ENCODE measurements around the gene PTPRN2. TPM values are rescaled to one million over a fixed set of nuclear protein-coding genes. Genes with fewer than 3 reads are reported as not detected.

Gene PTPRN2
- polyA plus RNA-seq, 4 donors: 7.2 to 9.2 (median 7.5) TPM

GRCh38 chr7:157560710-157561522 lies 1026.7 kb downstream of the PTPRN2 start:
- DNase-seq (ENCODE audit: low read depth in 4 of 4, low spot score in 3 of 4): no peak

DNA sequence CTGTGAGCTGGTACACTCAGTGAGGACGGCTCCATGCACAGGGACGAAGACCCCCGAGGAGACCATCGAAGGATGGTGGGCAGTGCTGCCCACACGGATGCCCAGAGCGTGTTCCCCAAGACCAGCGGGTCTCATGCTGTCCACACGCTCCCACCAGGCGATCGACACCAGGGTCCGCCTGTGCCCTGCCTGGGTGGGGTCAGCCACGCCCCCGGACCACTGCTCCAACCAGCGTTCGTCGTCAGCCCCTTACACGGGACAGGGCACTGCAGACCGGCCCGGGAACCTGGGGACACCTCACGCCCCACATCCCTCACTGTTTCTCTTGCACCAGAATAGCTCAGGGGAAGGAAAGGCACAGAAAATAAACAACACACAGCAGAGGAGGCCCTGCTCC lies 1027.4 kb downstream of the PTPRN2 start:
- DNase-seq (ENCODE audit: low read depth in 4 of 4, low spot score in 3 of 4): no peak

- no peak for DNase-seq (ENCODE audit: low read depth in 4 of 4, low spot score in 3 of 4)
Measured at GRCh38 chr7:157559596-157560257, 1027.9 kb downstream of the PTPRN2 start.

GRCh38 chr7:157558875-157559595 lies 1028.6 kb downstream of the PTPRN2 start:
- no peak for DNase-seq (ENCODE audit: low read depth in 4 of 4, low spot score in 3 of 4)

GRCh38 chr7:157558516-157558874 lies 1029.1 kb downstream of the PTPRN2 start:
- no peak for DNase-seq (ENCODE audit: low read depth in 4 of 4, low spot score in 3 of 4)

GRCh38 chr7:157558061-157558460 lies 1029.6 kb downstream of the PTPRN2 start:
- no peak for DNase-seq (ENCODE audit: low read depth in 4 of 4, low spot score in 3 of 4)

DNA sequence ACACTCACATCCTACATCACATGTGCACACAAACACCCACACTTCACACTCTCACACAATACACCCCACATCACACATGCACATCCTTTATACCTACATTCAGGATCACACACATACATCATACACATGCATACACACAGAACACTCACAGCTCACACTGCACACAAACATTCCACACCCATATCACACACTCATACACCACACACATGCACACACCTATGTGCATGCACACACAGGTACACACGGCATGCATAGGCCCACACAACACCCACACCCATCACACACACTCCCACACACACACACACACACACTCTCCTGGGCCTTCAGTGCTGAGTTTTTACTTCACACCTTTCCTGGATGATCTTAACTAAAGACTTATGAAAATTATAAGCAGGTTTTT lies 1030.4 kb downstream of the PTPRN2 start:
- DNase-seq (ENCODE audit: low read depth in 4 of 4, low spot score in 3 of 4): no peak

DNA sequence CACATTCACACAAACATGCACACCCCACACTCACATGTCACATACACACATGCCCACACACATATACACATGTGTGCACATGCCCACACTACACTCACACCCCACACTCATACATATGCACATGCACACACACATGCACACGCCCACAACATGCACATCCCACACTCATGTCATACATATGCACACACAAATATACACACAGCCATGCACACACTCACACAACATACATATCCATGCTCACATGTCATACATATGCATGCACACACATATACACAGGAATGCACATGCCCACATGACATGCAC lies 1031.0 kb downstream of the PTPRN2 start:
- DNase-seq (ENCODE audit: low read depth in 4 of 4, low spot score in 3 of 4): no peak

DNA sequence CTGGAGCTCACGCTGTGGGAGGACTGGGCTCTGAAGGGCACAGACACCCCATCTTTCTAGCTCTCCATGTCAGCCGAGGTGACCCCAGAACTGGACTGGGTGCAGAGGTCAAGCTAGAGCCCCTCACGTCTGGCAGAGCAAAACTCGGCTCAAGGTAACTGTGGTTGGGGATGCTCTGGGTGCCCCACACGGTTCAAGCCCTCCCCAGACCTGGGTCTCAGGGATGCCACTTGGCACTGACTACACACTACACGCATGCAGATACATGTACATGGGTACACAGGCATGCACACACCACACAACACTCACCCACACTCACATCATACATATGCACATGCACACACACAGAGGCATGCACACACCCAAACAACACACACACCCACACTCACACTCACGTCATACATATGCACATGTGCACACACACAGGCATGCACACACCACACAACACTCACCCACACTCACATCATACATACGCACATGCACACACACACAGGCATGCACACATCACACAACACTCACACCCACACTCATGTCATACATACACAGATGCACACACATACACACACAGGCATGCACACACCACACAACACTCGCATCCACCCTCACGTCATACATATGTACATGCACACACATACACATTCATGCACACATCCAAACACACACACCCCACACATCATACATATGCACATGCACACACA lies 1031.5 kb downstream of the PTPRN2 start:
- DNase-seq (ENCODE audit: low read depth in 4 of 4, low spot score in 3 of 4): no peak

DNA sequence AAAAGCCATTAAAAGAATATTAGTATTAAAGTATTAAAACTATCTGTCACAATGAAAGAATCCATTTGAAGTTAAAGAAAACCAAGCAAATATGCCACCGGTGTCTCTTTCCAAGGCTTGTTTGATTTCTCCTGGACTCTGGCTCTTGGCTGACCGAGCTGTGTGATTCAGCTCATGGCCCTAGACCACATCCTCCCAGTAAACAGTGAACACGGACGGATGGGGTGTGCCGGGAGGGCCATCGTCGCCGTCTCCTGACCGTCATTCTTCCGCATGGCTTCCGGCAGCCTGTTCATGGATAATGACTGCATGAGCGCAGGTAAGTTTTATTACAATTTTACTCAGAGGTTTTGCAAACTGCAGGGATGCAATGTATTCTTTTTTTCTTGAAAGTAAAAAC lies 1032.3 kb downstream of the PTPRN2 start:
- no peak for DNase-seq (ENCODE audit: low read depth in 4 of 4, low spot score in 3 of 4)

DNA sequence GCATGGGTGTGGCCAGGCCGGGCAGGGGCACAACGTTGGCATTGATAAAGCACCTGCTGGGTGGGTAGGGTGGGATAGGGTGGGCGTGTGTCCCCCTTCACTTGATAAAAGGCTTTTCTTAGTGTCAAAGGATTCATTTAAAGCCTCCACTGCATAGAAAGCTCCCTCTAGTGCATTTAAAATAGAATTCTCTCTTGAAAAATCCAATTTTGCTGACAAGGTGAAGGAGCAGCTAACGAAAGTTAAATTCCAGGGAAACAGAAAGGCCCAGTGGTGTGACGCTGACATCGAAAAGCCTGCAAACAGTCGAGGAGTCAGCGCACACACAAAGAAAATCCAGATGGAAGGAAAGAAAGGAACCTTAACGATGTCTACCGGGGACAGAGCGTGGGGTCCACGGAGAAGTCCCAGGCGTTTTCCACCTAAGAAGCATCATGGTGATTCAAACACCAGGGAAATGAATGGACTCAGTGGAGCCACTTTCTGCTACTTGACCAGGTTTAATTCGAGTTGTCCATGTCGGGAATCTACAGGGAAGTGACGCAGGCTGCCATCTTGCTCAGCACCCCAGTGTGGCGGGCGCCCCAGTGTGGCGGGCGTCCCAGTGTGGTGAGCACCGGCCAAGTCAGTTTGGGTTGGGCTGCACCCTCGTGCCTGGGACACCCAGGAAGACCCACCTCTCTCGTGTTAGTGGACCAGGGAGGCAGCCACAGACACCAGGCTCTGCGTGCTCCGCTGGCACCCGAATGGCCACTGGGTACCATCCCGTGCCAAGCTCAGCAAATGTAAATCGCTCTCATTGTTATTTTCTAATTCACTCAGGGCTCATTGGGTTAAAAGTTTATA lies 1033.0 kb downstream of the PTPRN2 start:
- DNase-seq (ENCODE audit: low read depth in 4 of 4, low spot score in 3 of 4): no peak

- DNase-seq (ENCODE audit: low read depth in 4 of 4, low spot score in 3 of 4): no peak
Measured at GRCh38 chr7:157553256-157553655, 1034.4 kb downstream of the PTPRN2 start.

DNA sequence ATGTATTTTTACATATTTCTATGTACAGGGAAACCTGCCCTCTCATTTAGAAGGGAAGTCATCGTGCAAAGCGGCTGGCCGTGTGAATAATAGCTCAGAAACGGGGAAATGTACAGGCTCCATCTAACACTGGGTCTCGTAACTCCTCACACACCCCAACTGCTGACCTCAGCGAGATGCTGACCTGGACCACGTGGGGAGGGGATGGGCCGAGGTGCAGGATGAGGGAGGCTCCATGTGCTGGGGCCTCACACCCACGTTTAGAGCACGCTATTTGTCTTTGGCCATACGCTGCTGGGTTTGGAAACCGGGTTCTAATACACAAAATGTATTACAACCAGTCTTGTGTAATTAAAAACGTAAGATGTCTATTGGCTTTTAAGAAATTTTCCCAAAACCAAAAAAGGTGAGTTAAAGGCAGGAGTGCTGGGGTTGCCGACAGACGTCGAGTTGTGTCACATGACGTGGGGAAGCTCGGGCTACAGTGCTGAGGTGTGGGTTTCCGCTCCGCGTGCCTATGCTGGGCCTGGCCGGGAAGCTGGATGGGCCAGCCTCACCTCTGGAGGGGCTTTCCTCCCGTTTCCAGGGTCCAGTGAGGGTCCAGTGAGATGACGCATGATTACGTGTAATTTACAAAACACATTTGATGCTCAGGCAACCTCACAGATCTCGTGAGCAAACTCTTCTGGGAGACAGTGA lies 1035.2 kb downstream of the PTPRN2 start:
- no peak for DNase-seq (ENCODE audit: low read depth in 4 of 4, low spot score in 3 of 4)

DNA sequence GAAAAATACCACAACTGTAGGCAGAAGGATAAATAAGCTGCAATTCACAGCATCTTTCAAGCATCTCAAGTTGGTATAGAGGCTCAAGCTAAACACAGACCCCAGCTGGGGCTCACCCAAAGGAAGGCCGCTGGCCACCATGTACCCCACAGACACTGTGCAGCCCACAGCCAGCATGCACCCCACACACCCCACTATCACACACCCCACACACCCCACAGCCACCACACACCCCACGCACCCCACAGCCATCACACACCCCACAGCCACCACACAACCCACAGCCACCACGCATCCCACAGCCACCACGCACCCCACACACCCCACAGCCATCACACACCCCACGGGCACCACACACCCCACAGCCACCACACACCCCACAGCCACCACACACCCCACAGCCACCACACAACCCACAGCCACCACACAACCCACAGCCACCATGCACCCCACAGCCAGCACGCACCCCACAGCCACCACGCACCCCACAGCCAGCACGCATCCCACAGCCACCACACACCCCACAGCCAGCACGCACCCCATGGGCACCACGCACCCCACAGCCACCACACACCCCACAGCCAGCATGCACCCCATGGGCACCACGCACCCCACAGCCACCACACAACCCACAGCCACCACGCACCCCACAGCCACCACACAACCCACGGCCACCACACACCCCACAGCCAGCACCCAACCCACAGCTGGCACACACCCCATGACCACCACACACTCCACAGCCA lies 1036.1 kb downstream of the PTPRN2 start:
- DNase-seq (ENCODE audit: low read depth in 4 of 4, low spot score in 3 of 4): no peak

DNA sequence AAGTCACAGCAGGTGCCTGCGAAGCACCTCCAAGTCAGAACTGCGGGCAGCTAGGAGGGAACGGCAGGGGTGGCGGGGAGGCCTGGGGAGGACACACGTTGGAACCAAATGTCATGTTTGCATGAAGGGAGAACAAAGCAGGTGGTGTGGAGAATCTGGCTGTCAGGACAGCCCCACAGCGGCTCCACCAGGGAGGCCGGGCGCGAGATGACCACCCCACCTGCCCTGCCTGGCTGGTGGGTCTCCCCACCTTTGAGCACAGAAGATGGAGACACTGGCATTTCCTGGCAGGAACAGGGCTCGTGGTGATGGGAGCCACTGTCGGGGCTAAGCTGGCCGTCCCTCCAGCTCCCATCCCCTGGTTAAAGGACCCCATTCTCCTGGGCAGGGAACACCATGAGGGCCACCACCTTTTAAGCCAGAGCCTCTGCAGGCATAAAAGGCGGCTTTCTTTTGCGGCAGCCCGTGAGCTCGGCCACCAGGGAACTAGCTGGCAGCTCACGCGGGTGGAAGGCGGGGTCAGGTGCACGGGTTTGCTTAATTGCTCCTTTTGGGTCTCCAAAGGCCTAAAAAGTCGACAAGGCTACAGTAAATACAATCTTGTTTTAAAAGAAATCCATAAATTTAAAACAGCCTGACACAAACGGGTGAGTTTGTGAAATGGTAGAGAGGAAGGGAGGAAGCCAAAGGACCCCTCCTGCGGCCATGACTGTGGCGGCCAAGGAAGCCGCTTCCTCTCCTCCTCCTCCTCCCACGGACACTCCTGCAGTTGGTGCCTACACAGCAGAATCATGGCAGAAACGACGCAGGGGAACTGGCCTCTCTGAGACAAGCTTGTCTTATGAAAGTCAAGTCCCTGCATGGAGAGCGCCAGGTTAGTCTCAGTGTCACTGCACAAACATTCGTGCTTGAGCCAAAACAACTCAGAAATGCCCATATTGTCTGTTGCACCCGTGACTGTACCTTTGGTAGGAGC lies 1037.0 kb downstream of the PTPRN2 start:
- DNase-seq (ENCODE audit: low read depth in 4 of 4, low spot score in 3 of 4): no peak

DNA sequence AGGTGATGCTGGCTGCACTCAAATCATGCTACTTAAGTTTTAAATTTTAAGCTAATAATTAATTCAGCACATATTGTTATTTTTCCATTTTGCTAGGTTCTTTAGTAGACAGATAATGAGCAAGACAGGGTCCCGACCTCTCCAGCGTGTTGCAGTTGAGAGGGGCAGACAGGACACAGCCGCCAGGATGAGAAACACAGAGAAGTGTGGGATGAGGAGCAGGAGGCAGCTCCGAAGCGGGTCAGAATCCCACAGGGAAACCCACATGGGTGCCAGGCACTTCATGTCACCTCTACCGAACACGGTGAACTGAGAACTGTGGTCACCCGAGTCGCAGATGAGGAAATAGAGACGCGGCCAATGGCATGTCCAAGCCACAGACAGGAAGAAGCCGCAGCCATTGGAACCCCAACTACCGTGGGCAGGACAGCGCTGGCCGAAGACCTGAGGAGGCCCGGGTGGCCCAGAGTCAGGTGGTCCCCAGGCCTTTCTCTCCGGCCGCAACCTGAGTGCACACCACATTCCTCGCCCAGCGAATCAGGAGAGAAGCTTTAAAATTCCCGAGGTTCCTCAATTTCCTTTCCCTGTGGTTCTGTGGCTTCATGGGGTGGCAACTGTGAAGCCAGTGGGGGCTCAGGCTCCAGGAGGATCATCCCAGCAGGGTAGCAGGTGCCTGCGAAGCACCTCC lies 1037.9 kb downstream of the PTPRN2 start:
- no peak for DNase-seq (ENCODE audit: low read depth in 4 of 4, low spot score in 3 of 4)

DNA sequence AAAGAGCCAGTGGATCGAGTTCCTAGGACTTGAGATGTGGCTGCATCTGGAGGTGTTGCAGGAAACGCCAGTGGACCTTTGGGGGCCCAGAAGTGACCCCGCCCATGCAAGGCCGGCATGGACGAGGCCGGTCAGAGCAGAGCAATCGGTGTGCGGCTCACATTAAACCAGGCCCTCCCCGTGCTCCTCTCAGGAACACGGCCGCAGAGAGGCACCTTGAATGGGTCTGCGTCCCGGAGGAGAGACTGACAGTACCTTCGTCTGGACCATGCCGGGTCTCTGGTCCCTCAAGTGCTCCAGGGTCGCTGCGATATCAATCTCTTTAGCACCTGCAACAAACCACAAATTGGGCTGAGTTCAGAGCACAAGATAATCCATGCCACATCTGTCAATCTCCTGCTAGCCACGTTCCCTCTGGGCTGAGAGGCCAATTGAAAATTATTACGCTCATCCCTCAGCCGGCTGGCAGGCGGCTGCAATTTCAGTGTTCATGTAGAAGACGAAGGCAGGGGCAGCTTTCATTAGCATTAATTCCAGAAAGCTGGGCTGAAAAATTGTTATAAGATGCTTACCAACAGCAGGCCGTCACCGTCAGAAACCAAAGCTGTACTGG lies 1038.8 kb downstream of the PTPRN2 start:
- no peak for DNase-seq (ENCODE audit: low read depth in 4 of 4, low spot score in 3 of 4)

Data from left renal pelvis (tissue), 4 donors.